ACC112 (cell line): ENCODE data around the gene LCE6A.

Experiments used
- H2AFZ ChIP-seq: fragments of 200-600 bp; sonication (generic); one replicate; pipeline ENCODE4 v1.6.0; 2017; ENCODE audit warnings: antibody characterized with exemption, low read length; ENCODE audit not compliant: unreplicated experiment
- H3K27ac ChIP-seq: fragments of 200-600 bp; sonication (generic); 2 replicates; pipeline ENCODE4 v1.5.1; 2014; ENCODE audit warnings: low read depth, mild to moderate bottlenecking, antibody characterized with exemption, low read length, moderate library complexity
- H3K27me3 ChIP-seq: fragments of 200-600 bp; sonication (generic); 2 replicates; pipeline ENCODE4 v1.6.1; 2014; ENCODE audit warnings: mild to moderate bottlenecking, antibody characterized with exemption, low read length, moderate library complexity, mixed read lengths; ENCODE audit not compliant: insufficient read depth
- H3K36me3 ChIP-seq: fragments of 200-600 bp; sonication (generic); 2 replicates; pipeline ENCODE4 v1.6.1; 2016; ENCODE audit warnings: mild to moderate bottlenecking, antibody characterized with exemption, low read length, moderate library complexity, mixed read lengths; ENCODE audit not compliant: insufficient read depth
- H3K4me1 ChIP-seq: fragments of 200-600 bp; sonication (generic); one replicate; pipeline ENCODE4 v1.6.1; 2016; ENCODE audit warnings: low read length, mixed read lengths; ENCODE audit not compliant: insufficient read depth, unreplicated experiment, control insufficient read depth
- H3K4me3 ChIP-seq: fragments of 200-600 bp; sonication (generic); 2 replicates; pipeline ENCODE4 v1.5.1; 2014; ENCODE audit warnings: mild to moderate bottlenecking, low read depth, low read length
- H3K79me2 ChIP-seq: fragments of 200-600 bp; sonication (generic); one replicate; pipeline ENCODE4 v1.6.0; 2016; ENCODE audit warnings: low read length; ENCODE audit not compliant: control insufficient read depth, unreplicated experiment, insufficient read depth

LCE6A gene

DNA sequence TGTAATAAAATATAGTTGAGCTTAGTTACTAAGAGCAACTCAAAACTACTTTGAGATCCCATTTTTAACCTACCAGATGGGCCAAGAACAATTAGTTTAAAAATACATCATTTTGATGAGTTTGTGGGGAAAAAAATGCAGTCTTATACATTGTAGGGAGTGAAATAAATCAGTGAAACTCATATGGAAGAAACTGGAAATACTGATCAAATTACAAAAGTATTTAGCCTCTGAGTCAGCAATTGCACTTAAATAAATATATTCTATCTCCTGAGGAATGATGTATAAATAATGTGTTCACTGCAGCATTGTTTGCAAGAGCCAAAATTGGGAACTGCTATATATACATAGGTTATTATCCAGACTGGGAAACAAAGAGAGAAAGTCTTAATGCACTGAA lies 30.8 kb downstream of the LCE6A start:
- Histone ChIP-seq H3K27me3 (no peaks in the 10 kb centered on the region), H3K36me3 (no peaks in the 10 kb centered on the region), H3K4me3 (no peak overlapping the region), H2AFZ (no peak overlapping the region), H3K4me1 (no peaks in the 10 kb centered on the region), H3K79me2 (no peaks in the 10 kb centered on the region), H3K27ac (no peak overlapping the region)

- H3K79me2 ChIP-seq, result no peaks in the 10 kb centered on the region
- no peak overlapping the region for H3K27ac ChIP-seq
- H2AFZ ChIP-seq, result no peak overlapping the region
- no peaks in the 10 kb centered on the region for H3K4me1 ChIP-seq
- H3K36me3 ChIP-seq, result no peaks in the 10 kb centered on the region
- no peak overlapping the region for H3K4me3 ChIP-seq
- H3K27me3 ChIP-seq, result no peaks in the 10 kb centered on the region
Measured at GRCh38 chr1:152876827-152877226, 34.2 kb downstream of the LCE6A start.

- Histone ChIP-seq H3K27me3 (no peaks in the 10 kb centered on the region), H3K4me1 (no peaks in the 10 kb centered on the region), H2AFZ (no peak within 1 kb of the TSS), H3K27ac (no peak within 1 kb of the TSS), H3K79me2 (no peaks in the 10 kb centered on the region), H3K4me3 (no peak within 1 kb of the TSS), H3K36me3 (no peaks in the 10 kb centered on the region)
Measured at GRCh38 chr1:152878042-152878441, 35.4 kb downstream of the LCE6A start, which contains the start of gene SMCP. Gene SMCP (plus strand): TSS chr1:152878322. CDS start chr1:152884423, 6,101 bp downstream.

- H3K4me3 ChIP-seq, result no peak overlapping the region
Measured at GRCh38 chr1:152879559-152880198, 37.0 kb downstream of the LCE6A start.

GRCh38 chr1:152880316-152880715 lies 37.7 kb downstream of the LCE6A start:
- Histone ChIP-seq H3K27ac (no peak overlapping the region), H3K4me1 (peaks cover 6% of the 10 kb centered on the region), H3K4me3 (no peak overlapping the region), H3K36me3 (no peaks in the 10 kb centered on the region), H3K27me3 (no peaks in the 10 kb centered on the region), H2AFZ (no peak overlapping the region), H3K79me2 (no peaks in the 10 kb centered on the region)

More at GRCh38 chr1:152879559-152880198, 37.0 kb downstream of the LCE6A start:
- H2AFZ ChIP-seq, result no peak overlapping the region
- H3K36me3 ChIP-seq, result no peaks in the 10 kb centered on the region
- H3K4me1 ChIP-seq, result peaks cover 4% of the 10 kb centered on the region
- no peaks in the 10 kb centered on the region for H3K79me2 ChIP-seq
- no peak overlapping the region for H3K27ac ChIP-seq
- no peaks in the 10 kb centered on the region for H3K27me3 ChIP-seq

DNA sequence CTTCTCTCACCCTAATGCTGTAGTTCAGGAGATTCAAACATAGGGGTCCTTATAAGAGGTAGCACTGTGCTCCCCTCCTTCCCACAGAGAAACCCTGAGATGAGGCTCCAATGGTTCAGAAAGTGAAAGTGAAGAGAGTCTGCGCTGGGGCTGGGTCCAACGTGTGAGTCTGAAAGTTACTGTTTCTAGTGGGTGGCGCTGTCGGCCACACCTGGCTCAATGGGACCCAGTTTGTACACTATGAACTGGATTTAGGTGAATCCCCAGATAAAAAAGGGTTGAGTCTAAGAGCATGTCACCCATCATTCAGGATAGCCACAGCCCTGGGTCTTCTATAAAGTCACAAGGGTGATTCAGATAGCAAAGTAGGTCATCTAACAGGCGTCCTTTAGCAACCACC lies 38.3 kb downstream of the LCE6A start:
- H3K27ac ChIP-seq, result no peak overlapping the region
- peaks cover 6% of the 10 kb centered on the region for H3K4me1 ChIP-seq
- H3K36me3 ChIP-seq, result no peaks in the 10 kb centered on the region
- no peaks in the 10 kb centered on the region for H3K79me2 ChIP-seq
- no peak overlapping the region for H2AFZ ChIP-seq
- H3K4me3 ChIP-seq, result no peak overlapping the region
- H3K27me3 ChIP-seq, result no peaks in the 10 kb centered on the region

- Histone ChIP-seq H3K79me2 (no peaks in the 10 kb centered on the region), H3K36me3 (no peaks in the 10 kb centered on the region), H3K4me1 (peaks cover 6% of the 10 kb centered on the region), H2AFZ (no peak overlapping the region), H3K27ac (0 out of 2 replicates have a peak overlapping the region, but pooled peaks have one; percentile 43), H3K27me3 (no peaks in the 10 kb centered on the region), H3K4me3 (no peak overlapping the region)
Measured at GRCh38 chr1:152884085-152884484, 41.4 kb downstream of the LCE6A start.

DNA sequence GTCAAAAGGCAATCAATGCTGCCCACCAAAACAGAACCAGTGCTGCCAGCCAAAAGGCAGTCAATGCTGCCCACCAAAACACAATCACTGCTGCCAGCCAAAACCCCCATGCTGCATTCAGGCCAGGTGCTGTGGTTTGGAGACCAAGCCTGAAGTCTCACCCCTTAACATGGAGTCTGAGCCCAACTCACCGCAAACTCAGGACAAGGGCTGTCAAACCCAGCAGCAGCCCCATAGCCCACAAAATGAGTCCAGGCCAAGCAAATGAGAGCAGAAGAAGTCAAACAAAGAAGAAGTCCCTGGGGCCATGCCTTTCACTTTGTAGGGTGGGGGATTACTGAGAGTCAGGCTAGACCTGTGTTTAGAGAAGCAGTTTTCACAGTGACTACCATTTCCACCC lies 41.9 kb downstream of the LCE6A start:
- H3K27me3 ChIP-seq, result no peaks in the 10 kb centered on the region
- no peak overlapping the region for H3K4me3 ChIP-seq
- H3K4me1 ChIP-seq, result peaks cover 6% of the 10 kb centered on the region
- H3K36me3 ChIP-seq, result no peaks in the 10 kb centered on the region
- H3K79me2 ChIP-seq, result no peaks in the 10 kb centered on the region
- peak overlapping the region; percentile 43; the same call in 1 of the 2 replicates for H3K27ac ChIP-seq
- H2AFZ ChIP-seq, result no peak overlapping the region

DNA sequence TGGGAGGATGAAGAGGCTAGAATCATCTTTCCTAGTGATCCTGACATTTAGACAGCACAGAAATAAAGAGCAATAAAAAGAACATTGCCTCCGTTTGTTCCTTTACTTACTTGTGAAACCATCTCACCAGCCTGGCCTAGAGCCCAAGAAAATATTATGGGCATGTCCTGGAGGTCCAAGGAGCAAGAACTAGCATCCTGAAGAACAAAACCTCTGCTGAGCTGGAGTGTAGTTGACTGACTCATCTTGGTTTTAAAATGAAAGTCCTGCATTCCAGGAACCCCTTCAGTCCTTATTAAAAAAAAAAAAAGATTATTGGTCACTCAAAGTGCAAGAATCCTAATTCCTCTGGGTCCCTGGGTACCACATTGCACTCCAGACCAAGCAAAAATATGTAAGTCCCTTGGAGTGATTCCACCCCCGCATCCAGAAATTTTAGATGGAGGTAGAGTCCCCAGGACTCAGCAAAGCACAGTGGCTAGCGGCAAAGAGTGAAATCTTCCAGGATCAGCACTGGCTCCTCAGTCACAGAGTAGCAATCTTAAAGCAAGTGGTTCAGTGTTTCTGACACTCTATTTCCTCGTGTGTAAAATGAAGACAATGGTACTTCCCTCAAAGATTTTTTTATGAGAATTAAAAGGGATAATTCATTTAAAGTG lies 42.4 kb downstream of the LCE6A start:
- no peak overlapping the region for H2AFZ ChIP-seq
- H3K79me2 ChIP-seq, result no peaks in the 10 kb centered on the region
- H3K36me3 ChIP-seq, result no peaks in the 10 kb centered on the region
- no peaks in the 10 kb centered on the region for H3K27me3 ChIP-seq
- peaks cover 6% of the 10 kb centered on the region for H3K4me1 ChIP-seq
- no peak overlapping the region for H3K4me3 ChIP-seq
- peak overlapping the region; percentile 43; the same call in 1 of the 2 replicates for H3K27ac ChIP-seq

GRCh38 chr1:152886085-152886484 lies 43.4 kb downstream of the LCE6A start:
- H3K4me1 ChIP-seq, result peaks cover 6% of the 10 kb centered on the region
- no peaks in the 10 kb centered on the region for H3K79me2 ChIP-seq
- H3K27me3 ChIP-seq, result no peaks in the 10 kb centered on the region
- H3K4me3 ChIP-seq, result no peak overlapping the region
- no peak overlapping the region for H3K27ac ChIP-seq
- H2AFZ ChIP-seq, result no peak overlapping the region
- no peaks in the 10 kb centered on the region for H3K36me3 ChIP-seq
